Endometrium (tissue), 2 donors: ENCODE data around the gene FAM72B.
"Not testable (repeated sequence)": the region's sequence is repeated elsewhere in the genome, so short reads cannot be mapped to it uniquely, and the experiment has no call there.

ENCODE experiments used
- FAIRE-seq: peaks from 2 replicates; lab custom pipeline; 2012; peaks lifted over from hg19 to GRCh38; lab: Jason Lieb, UNC
- donor health status: control.
- donor health status: control.

FAM72B gene

DNA sequence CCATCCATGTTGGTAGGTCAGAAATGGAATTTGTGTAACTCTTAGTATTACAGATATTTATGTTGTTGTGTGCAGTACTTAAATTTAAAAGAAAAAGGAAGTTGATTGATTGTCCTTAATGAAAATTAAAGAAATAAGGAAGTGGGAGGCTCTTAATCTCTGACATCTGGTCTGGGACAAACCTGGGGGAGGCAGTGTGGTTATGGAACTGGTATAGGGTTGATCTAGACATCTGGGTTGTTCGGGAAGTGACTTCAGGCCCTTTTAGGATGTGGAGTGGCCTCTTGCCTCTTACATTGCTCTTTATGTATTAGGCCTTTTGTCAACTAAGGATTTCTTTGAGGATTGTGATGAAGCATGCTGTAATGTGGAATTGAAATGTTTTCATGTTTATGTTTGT lies 16.1 kb upstream of the FAM72B start:
- FAIRE-seq: not testable (repeated sequence)

DNA sequence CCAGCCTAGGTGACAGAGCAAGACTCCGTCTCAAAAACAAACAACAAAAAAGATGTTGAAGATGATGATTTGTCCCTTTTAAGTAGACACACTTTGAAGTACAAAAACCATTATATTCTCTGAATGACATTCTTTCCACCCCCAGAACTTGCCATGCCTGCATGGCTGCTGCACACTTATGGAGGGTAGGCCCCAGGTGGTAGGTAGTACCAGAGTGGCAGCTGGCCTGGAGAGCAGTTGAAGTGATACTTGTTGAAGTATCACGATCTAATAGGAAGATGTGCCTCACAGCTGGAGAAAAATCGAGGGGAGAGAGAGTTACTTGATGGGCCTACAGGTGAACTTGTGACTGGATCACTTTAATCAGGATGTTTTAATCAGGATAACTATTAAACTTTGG lies 15.6 kb upstream of the FAM72B start:
- not testable (repeated sequence) for FAIRE-seq

DNA sequence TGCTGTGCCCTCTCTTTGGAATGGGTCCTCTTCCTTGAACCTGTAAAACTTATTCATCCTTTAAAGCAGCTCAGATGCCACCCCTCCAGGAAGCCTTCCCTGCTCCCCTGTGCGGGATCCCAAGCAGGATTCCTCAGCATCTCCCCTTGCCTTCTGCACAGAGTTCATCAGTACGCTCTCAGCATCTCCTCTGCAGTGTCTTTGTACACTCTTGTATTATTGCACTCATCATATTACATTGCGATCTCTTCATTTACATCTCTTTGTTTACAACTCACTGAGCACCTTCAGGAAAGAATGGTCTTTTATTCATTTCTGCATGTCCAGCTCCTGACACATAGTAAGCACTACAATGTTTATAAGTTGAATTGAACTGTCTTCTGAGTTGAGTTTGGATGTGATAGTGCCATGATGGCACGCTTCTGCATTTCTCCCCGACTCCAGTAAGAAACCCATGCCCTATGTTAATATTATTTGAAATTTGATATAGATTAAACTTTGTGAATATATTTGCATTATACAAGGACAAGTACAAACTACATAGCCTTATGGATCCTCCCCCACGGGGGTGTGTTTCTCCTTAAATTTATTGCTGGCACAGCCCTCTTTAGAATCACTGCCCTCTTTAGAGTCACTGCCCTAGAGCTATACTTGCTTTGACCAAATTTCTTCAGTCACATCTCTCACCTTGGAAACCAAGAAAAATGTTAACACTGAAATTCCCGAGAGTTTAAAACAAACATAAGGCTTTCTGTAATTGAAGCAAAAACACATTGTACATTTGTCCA lies 13.1 kb upstream of the FAM72B start:
- FAIRE-seq: not testable (repeated sequence)

DNA sequence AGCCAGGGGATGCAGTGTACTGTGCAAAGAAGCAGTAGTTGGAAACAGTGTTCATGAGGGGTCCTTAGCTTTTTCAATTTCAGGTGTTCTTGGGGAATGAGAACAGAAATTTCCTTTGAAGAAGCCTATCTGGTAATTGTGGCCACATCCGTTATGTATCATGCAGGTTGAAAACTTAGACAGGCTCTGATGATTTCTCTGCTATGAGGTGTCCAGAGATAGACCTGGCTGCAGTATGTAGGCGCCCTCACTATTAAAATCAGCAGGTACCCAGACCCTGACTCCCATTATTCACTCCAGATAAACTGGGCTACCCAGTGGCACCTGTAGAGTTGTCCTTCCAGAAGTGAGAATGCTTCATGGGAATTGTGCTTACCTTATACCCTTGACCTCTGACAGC lies 8.4 kb upstream of the FAM72B start:
- not testable (repeated sequence) for FAIRE-seq

DNA sequence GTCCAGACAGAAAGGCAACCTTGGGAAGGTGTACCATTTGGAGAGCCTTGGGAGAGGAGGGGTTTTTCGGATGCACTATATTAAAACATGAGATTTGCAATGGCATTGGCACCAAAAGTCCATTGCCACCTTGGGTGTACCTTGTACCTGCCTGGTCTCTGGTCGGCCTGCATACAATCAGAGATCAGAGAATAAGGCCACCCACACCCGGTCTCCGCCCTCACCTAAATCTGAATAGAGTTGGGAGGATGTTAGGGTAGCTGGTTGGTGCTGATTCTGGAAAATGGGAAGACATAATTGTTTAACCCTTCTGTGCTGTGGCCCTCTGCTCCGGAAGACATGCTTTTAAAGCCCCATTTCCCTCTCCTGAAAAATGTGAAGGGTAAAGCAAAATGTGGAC lies 3.8 kb upstream of the FAM72B start:
- not testable (repeated sequence) for FAIRE-seq

GRCh38 chr1:121186191-121186590 lies 2.1 kb upstream of the FAM72B start:
- FAIRE-seq: not testable (repeated sequence)

- FAIRE-seq: not testable (repeated sequence)
Measured at GRCh38 chr1:121185140-121185708, 1.1 kb upstream of the FAM72B start.

GRCh38 chr1:121183867-121184266 lies 273 bp downstream of the FAM72B start:
- FAIRE-seq: not testable (repeated sequence)

DNA sequence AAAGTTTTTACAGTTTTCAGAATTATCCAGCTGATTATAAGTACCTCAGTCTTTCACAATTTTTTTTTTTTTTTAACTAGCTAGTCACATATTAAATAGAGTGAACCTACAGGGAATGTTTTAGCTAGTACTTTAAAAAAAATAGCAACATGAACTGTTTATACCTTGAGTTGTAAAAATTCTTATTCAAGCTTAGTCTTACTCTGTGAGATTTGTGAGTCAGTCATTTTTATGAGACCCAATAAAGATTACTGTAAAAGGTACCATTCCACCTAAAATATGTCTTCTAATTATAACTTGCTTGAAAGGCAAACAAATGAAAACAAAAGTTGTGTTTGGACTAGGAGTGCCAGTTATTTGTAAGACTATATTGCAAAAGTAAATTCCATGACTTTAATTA lies 5.9 kb downstream of the FAM72B start:
- FAIRE-seq: not testable (repeated sequence)

DNA sequence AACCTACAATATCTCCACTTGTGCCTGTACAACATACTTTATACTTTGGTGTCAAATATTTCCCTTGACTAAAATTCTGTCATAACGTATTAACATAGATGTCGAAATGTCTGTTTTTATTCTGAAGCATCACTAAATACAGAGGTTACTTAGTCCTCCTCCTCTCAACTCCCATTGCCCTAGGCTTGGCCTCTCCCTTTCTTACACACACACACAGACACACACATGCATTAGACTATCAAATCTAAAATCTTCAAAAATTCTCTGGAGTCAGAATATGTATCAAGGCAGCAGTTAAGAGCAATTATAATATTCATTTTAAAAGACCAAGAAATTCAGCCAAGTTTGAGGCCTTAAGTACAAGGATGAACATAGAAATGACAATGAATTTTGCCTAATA lies 7.5 kb downstream of the FAM72B start:
- FAIRE-seq: not testable (repeated sequence)

GRCh38 chr1:121168152-121168668 lies 15.9 kb downstream of the FAM72B start:
- not testable (repeated sequence) for FAIRE-seq

DNA sequence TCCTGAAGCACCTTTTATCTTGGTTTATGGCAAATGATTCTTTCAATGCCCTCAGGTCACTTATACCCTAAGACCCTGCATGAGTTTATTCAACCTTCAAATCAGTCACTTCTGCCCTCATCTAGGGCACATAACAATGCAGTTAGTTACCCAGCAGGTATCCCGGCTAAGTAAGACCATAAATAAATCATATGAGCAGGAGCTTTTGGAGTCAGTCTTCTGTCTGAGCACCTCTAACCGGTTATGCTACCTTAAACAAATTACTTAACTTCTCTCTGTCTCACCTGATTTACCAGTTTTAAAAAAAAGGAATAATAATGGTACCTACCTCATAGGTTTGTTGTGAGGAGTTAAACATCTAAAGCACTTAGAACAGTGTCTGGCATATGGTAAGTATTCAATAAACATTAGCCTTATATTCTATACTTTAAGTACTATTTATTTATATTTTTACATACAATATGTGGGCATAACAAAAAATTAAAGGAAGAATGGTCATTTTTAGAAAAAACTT lies 16.9 kb downstream of the FAM72B start:
- not testable (repeated sequence) for FAIRE-seq

DNA sequence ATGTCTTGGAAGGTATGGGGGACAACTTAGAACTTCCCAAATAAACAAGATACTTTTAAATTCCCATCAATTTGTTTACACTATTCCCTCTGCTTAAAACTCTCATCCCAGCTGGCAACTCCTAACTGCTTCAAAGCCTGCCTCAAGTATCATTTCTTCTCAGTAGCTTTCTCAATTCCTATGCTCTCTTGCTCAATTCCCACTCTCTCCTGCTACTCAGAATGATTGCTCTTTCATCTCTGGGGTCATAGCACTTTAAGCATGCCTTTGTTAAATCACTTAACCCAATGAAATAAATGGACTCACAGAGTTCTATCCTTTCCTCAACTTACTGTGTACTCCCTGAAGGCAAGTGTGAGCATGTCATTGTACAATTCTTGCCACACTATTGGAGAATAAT lies 18.8 kb downstream of the FAM72B start:
- FAIRE-seq: not testable (repeated sequence)

- FAIRE-seq: not testable (repeated sequence)
Measured at GRCh38 chr1:121163850-121164757, 20.0 kb downstream of the FAM72B start.

GRCh38 chr1:121161199-121161901 lies 22.8 kb downstream of the FAM72B start:
- not testable (repeated sequence) for FAIRE-seq

DNA sequence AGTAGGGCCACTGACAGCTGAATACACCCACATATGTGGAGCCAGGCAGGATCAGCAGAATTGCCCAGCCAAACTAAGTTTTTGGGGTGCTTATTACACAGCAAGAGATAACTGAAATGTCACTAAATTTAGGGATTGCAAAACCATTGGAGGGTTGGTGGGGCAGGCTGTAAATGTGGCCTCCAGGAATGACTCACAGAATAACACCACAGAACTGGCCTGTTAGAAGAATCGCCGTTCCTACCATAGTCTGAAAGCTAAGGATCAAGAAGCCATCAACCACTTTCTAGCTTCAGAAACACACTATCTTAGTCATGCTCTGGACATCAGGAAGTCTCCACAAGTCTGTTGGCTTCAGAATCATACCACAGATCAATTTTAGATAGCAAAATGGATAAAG lies 24.0 kb downstream of the FAM72B start:
- FAIRE-seq: not testable (repeated sequence)

DNA sequence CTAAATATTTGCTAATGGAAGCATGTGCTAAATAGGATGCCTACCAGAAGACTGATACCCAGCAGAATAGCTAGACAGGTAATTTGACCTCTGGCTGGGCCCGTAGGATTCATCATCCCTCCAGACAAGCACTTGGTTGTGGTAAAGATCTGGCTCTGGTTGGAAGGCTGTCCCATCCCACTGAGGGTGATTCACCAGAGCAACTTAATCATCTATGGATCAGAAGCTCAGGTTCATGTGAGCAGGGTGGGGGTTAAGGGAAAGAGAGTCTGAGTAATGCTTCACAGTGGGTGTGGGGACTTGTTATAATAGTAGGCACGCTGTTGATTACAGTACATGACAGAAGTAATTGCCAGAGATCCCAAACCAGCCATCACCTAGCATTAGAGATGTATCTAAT lies 26.5 kb downstream of the FAM72B start:
- not testable (repeated sequence) for FAIRE-seq

DNA sequence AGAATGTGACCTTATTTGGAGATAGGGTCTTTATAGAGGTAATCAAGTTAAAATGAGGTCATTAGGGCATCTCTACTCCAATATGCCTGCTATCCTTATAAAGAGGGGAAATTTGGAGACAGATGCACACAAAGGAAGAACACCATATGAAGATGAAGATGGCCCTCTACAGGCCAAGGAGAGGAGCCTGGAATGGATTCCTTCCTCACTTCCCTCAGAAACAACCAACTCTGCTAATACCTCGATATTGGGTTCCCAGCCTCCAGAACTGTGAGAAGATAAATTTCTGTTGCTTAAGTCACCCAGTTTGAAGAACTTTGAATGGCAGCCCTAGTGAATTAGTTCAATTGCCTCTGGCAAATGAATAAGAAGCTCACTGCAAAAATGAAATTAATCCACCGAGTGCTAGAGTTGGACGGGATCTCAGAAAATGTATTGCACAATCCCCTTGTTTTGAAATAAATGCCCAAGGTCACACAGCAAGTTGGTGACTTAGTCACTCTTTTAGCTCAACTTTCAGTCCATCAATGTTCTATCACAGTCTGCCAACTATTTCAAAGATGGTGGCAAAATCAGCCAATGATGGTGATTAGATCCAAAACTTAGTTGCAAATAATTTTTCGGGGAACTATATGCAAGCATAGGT lies 27.1 kb downstream of the FAM72B start:
- not testable (repeated sequence) for FAIRE-seq

DNA sequence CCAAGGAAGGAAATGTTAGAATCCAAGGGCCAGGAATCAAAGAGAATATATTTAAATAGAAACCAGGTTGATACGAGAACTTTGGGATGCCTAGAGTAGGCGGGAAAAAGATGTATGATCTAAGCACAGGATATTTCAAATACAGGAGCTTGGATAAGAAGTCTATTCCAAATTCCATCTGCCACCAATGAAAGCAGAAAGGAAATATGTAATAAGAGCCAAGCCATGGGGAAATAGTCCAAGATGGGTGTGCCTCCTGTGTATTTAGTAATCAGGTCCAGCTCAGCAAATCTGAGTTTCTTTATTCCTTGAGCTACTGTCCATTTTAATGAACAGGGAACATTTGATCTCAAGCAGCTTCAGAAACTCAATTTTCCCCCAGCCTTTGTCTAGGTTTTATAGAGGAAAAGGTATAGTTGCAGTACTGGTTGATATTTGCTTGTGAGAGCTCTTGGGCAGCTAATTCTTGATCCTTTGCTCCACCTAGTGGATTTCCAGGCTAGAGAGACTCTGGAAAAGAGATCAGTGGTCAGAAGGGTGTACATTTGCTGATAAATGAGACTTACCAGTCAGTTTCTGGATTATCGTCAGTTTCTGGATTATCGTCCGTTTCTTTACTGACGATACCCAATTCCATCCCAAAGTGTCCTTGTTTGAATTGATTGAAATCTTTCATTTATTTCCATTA lies 28.3 kb downstream of the FAM72B start:
- FAIRE-seq: not testable (repeated sequence)

- FAIRE-seq: not testable (repeated sequence)
Measured at GRCh38 chr1:121154811-121155210, 29.3 kb downstream of the FAM72B start.
